Osteocyte (in vitro differentiated cells): Measurements from ENCODE around the gene ABL1. TPM values are rescaled to one million over a fixed set of nuclear protein-coding genes. Genes with fewer than 3 reads are reported as not detected.
A peak's percentile ranks its signal among the peaks of the same experiment; 100 is the strongest.

ENCODE experiments used
- DNase-seq: peaks from one replicate; pipeline ENCODE4 v3.0.0; 2021; ENCODE audit warnings: mixed read lengths; ENCODE audit not compliant: unreplicated experiment; ENCODE audit errors: extremely low spot score
- H3K27ac Mint-ChIP-seq: one replicate; pipeline ENCODE4 v1.8.0; 2021; ENCODE audit warnings: mild to moderate bottlenecking, mixed read lengths; ENCODE audit not compliant: unreplicated experiment
- H3K27me3 Mint-ChIP-seq: one replicate; pipeline ENCODE4 v1.8.0; 2021; ENCODE audit warnings: mixed read lengths; ENCODE audit not compliant: unreplicated experiment
- H3K36me3 Mint-ChIP-seq: one replicate; pipeline ENCODE4 v1.8.0; 2021; ENCODE audit warnings: mixed read lengths; ENCODE audit not compliant: unreplicated experiment
- H3K4me1 Mint-ChIP-seq: one replicate; pipeline ENCODE4 v1.8.0; 2021; ENCODE audit warnings: mixed read lengths; ENCODE audit not compliant: unreplicated experiment
- H3K4me3 Mint-ChIP-seq: one replicate; pipeline ENCODE4 v1.8.0; 2021; ENCODE audit warnings: mild to moderate bottlenecking, moderate library complexity, mixed read lengths; ENCODE audit not compliant: unreplicated experiment
- H3K9me3 Mint-ChIP-seq: one replicate; pipeline ENCODE4 v1.8.0; 2021; ENCODE audit warnings: mixed read lengths; ENCODE audit not compliant: unreplicated experiment
- total RNA-seq: library from RNA; stranded (reverse); gene quantifications from 2 replicates; pipeline ENCODE4 v1.2.1, GENCODE V29; 2021
- TF ChIP-seq, protein P1 (sequence below): fragments of 200-600 bp; sonication (generic); IDR thresholded peaks from 2 replicates; pipeline ENCODE4 v1.5.0; 2021; ENCODE audit warnings: antibody characterized with exemption, mild to moderate bottlenecking, moderate library complexity

Gene ABL1
- total RNA-seq, 1 donor from 2014 or later = 101 TPM

DNA sequence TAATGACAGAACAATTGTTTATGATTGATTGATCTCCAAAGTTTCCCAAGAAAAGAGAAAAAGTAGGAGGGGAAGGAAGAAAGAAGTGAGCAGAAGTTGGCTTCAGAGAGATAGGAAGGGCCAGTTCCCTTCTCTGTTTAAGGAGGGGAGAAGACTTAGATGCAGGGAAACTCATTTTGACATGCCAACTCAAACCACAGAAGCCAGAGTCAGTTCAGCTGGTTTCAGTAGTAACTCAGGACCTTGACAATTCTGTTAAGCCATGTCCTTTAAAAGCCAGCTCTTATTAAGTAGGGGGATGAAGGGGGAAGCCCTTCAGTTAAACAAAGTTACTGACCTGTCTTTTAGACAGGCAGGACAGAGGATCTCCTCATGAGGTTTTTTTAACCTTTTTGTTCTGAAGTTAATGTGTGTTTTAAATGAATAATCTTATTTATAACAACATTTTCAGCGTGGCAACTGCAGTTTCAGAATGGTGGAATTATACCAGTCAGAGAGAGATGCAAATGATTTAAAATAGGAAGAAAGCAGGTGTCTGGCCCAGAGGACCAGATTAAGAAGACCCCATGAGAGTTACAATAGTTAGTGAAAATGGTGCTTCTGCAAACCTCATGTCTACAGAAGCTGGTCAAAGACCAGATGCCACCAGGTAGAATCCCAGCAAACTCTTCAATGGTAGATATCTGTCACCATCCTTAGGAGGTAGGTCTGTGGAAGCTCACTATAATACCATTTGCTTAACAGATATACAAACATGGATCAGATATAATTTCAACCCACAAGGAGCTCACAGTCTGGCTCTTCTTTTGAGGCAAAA, 29.3 kb upstream of the ABL1 start:
- peaks cover 10% of the 10 kb centered on the region for H3K9me3 Mint-ChIP-seq
- peak overlapping the region; percentile 16 for H3K27ac Mint-ChIP-seq
- H3K27me3 Mint-ChIP-seq = no peaks in the 10 kb centered on the region
- TF ChIP-seq, protein P1, sequence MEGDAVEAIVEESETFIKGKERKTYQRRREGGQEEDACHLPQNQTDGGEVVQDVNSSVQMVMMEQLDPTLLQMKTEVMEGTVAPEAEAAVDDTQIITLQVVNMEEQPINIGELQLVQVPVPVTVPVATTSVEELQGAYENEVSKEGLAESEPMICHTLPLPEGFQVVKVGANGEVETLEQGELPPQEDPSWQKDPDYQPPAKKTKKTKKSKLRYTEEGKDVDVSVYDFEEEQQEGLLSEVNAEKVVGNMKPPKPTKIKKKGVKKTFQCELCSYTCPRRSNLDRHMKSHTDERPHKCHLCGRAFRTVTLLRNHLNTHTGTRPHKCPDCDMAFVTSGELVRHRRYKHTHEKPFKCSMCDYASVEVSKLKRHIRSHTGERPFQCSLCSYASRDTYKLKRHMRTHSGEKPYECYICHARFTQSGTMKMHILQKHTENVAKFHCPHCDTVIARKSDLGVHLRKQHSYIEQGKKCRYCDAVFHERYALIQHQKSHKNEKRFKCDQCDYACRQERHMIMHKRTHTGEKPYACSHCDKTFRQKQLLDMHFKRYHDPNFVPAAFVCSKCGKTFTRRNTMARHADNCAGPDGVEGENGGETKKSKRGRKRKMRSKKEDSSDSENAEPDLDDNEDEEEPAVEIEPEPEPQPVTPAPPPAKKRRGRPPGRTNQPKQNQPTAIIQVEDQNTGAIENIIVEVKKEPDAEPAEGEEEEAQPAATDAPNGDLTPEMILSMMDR = no peak
- H3K36me3 Mint-ChIP-seq = peaks cover 9% of the 10 kb centered on the region
- H3K4me1 Mint-ChIP-seq = peaks cover 8% of the 10 kb centered on the region
- H3K4me3 Mint-ChIP-seq = no peak overlapping the region
- DNase-seq = no peak

DNA sequence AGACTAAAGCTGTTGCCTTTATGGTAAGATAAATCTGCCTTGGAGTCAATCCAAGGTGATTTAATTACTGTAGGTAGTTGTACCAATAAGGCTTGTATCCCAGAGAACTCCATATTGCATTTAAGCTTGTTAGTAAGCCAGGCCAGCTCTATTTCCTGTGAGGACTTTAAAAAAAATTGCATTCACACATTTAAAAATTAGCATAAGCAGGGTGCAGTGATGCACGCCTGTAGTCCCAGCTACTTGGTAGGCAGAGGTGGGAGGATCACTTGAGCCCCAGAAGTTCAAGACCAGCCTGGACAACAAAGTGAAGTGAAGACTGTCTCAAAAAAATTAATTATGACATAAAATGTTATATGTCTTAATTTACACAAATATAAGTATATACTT, 28.7 kb upstream of the ABL1 start:
- TF ChIP-seq, protein P1 = no peak
- no peaks in the 10 kb centered on the region for H3K27me3 Mint-ChIP-seq
- peaks cover 9% of the 10 kb centered on the region for H3K36me3 Mint-ChIP-seq
- H3K4me3 Mint-ChIP-seq = no peak overlapping the region
- H3K4me1 Mint-ChIP-seq = peaks cover 8% of the 10 kb centered on the region
- H3K9me3 Mint-ChIP-seq = peaks cover 16% of the 10 kb centered on the region
- no peak overlapping the region for H3K27ac Mint-ChIP-seq
- DNase-seq = no peak

DNA sequence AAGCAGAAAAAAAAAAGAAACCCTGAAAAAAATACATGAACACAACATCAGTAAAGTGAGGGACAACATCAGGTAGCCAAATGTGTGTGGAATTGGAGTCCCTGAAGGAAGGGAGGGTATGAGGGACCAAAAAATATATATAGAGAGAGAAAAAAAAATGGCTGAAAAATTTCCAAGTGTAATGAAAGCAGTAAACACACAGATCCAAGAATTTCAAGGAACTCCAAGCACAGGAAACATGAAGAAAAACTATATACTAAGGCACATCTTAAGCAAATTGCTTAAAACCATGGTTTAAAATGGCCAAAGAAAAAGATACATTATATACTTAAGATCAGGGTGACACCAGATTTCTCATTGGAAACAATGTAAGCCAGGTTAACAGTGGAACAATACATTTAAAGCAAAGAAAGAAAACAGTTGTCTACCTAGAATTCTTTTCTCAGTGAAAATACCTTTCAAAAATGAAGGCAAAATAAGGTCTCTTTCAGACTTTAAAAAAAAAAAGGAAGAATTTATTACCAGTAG, 24.4 kb upstream of the ABL1 start:
- H3K4me1 Mint-ChIP-seq = peaks cover 5% of the 10 kb centered on the region
- TF ChIP-seq, protein P1 = no peak
- H3K36me3 Mint-ChIP-seq = peaks cover 7% of the 10 kb centered on the region
- H3K27ac Mint-ChIP-seq = no peak overlapping the region
- no peaks in the 10 kb centered on the region for H3K27me3 Mint-ChIP-seq
- peaks cover 16% of the 10 kb centered on the region for H3K9me3 Mint-ChIP-seq
- DNase-seq = no peak
- H3K4me3 Mint-ChIP-seq = no peak overlapping the region

DNA sequence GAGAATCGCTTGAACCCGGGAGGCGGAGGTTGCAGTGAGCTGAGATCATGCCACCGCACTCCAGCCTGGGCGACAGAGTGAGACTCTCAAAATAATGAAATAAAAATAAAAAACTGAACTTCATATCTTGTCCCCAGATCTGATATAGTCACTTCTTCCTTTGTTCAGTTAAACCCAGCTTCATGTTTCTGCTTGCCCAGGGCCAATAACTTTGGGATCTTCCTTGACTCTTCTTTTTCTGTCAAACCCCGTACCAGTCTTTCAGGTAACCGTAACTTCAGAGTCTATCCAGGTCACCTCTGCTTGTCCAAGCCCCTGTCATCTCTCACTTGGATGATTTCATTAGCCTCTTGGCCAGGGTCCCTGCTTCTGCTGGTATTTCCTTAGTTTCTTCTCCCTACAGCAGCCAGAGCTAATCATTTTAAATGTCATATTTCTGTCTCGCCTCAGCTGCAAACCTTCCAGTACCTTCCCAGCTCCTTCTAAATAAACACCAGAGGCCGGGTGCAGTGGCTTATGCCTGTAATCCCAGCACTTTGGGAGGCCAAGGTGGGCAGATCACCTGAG, 19.7 kb upstream of the ABL1 start:
- Mint-ChIP-seq H3K27me3 (no peaks in the 10 kb centered on the region), H3K27ac (no peak overlapping the region)

More for the DNA sequence above, 19.7 kb upstream of the ABL1 start:
- no peak for DNase-seq
- H3K4me3 Mint-ChIP-seq = no peak overlapping the region
- H3K9me3 Mint-ChIP-seq = peaks cover 15% of the 10 kb centered on the region
- H3K36me3 Mint-ChIP-seq = peaks cover 4% of the 10 kb centered on the region
- peaks cover 4% of the 10 kb centered on the region for H3K4me1 Mint-ChIP-seq
- TF ChIP-seq, protein P1 = no peak
